Right cardiac atrium (tissue), 5 donors: ENCODE measurements around the gene HOXD9. TPM values are rescaled to one million over a fixed set of nuclear protein-coding genes. Genes with fewer than 3 reads are reported as not detected.

ENCODE experiments used
- ATAC-seq, 2 donors: fragments of 200-7000 bp; cut with Tn5 transposase; one replicate each; pipeline versions ENCODE4 v1.8.0 to v1.9.1; 2020; ENCODE audit warnings: moderate library complexity in 2 of 2, mild to moderate bottlenecking in 1 of 2
- DNase-seq, 3 donors: peaks; one replicate each; pipeline ENCODE4 v3.0.0-alpha.2; 2020
- H3K27ac ChIP-seq: one replicate; pipeline ENCODE4 v1.5.1; 2013; ENCODE audit warnings: mild to moderate bottlenecking, low read length, control low read depth, moderate library complexity
- H3K27me3 ChIP-seq: one replicate; pipeline ENCODE4 v1.6.1; 2013; ENCODE audit not compliant: control insufficient read depth, insufficient read depth
- H3K4me1 ChIP-seq: one replicate; pipeline ENCODE4 v1.6.1; 2013; ENCODE audit warnings: low read length; ENCODE audit not compliant: control insufficient read depth, insufficient read depth
- H3K4me3 ChIP-seq: one replicate; pipeline ENCODE4 v1.5.1; 2013; ENCODE audit warnings: low read length, control low read depth
- H3K9me3 ChIP-seq: one replicate; pipeline ENCODE4 v1.6.1; 2013; ENCODE audit warnings: low read length; ENCODE audit not compliant: control insufficient read depth
- WGBS: extraction: QIAGEN DNeasy Blood & Tissue Kit; methylation state at CpG from one replicate; pipeline ENCODE4 v1.1.7; 2013; 5-methylcytosine and 5-hydroxymethylcytosine counted together
- intact Hi-C, 4 donors: fragments of 100-400 bp; cut with DNase I; formaldehyde crosslinking; loops; one replicate each; pipeline versions ENCODE4 v1.11.0 to v1.14.0; 2022 to 2023
- polyA plus RNA-seq: library from polyadenylated mRNA; stranded (reverse); fragments of 200-250 nt; gene quantifications from one replicate; pipeline ENCODE4 v1.2.3, GENCODE V29; 2013
- total RNA-seq, 4 donors: library from RNA; stranded (reverse); fragmentation: NEBNext Ultra II Directional; extraction: Animal tissue kit (Norgen Biotek cat#: 25700); gene quantifications; one replicate each; pipeline ENCODE4 v1.2.1, GENCODE V29; 2021
- donor health status: healthy with polysubstance abuse.
- donor health status: DM: no; HTN: yes; CAD: no.
- donor health status: DM: no; HTN: no; CAD: no.
- donor health status: DM: no; HTN: yes; CAD: no; lungs with severe emphysema.
- donor health status: DM: yes; HTN: yes; CAD: no.

The HOXD9 gene
- total and polyA plus RNA-seq, 5 donors = 0.09 TPM; not detected in 4

- intact Hi-C loops = no loop called here
- H3K27me3 ChIP-seq = peaks cover 9% of the 10 kb centered on the region
- DNase-seq = peak in 1 of 3 donors; percentile 61
These were observed 41.8 kb upstream of the HOXD9 start for GRCh38 chr2:176080540-176081375.

GRCh38 chr2:176081376-176081836 lies 41.1 kb upstream of the HOXD9 start:
- ATAC-seq = no peak
- Histone ChIP-seq H3K27me3 (peaks cover 7% of the 10 kb centered on the region), H3K9me3 (no peaks in the 10 kb centered on the region), H3K27ac (no peak overlapping the region), H3K4me1 (peaks cover 2% of the 10 kb centered on the region), H3K4me3 (no peak overlapping the region)
- no peak for DNase-seq
- intact Hi-C loops = no loop called here
- WGBS = 9% methylated on average over 17 of the region's 17 CpGs

More at GRCh38 chr2:176080540-176081375, 41.8 kb upstream of the HOXD9 start:
- Histone ChIP-seq H3K4me3 (peak overlapping the region; percentile 46), H3K27ac (no peak overlapping the region), H3K9me3 (no peaks in the 10 kb centered on the region), H3K4me1 (peaks cover 2% of the 10 kb centered on the region)
- WGBS = 6% methylated on average over 68 of the region's 68 CpGs
- ATAC-seq = no peak

GRCh38 chr2:176081837-176082524 lies 40.5 kb upstream of the HOXD9 start:
- Histone ChIP-seq H3K4me1 (peaks cover 2% of the 10 kb centered on the region), H3K27me3 (peaks cover under 1% of the 10 kb centered on the region), H3K9me3 (no peaks in the 10 kb centered on the region), H3K27ac (no peak overlapping the region), H3K4me3 (no peak overlapping the region)
- intact Hi-C loops = no loop called here
- ATAC-seq = no peak
- 6% methylated on average over 62 of the region's 62 CpGs for WGBS
- peak in 1 of 3 donors; percentile 37 for DNase-seq

- 6% methylated on average over 10 of the region's 10 CpGs for WGBS
- H3K27ac ChIP-seq = no peak overlapping the region
- DNase-seq (no peak), ATAC-seq (no peak)
- peaks cover 2% of the 10 kb centered on the region for H3K4me1 ChIP-seq
- intact Hi-C loops = no loop called here
- no peaks in the 10 kb centered on the region for H3K27me3 ChIP-seq
- H3K9me3 ChIP-seq = no peaks in the 10 kb centered on the region
- H3K4me3 ChIP-seq = no peak overlapping the region
These were observed 40.0 kb upstream of the HOXD9 start for GRCh38 chr2:176082525-176082823.

- WGBS = 4% methylated on average over 66 of the region's 66 CpGs
- Histone ChIP-seq H3K4me1 (peaks cover 2% of the 10 kb centered on the region), H3K4me3 (no peak overlapping the region), H3K27ac (no peak overlapping the region), H3K27me3 (no peaks in the 10 kb centered on the region), H3K9me3 (no peaks in the 10 kb centered on the region)
- DNase-seq (no peak), ATAC-seq (no peak)
- intact Hi-C loops = no loop called here
These were observed 39.4 kb upstream of the HOXD9 start for GRCh38 chr2:176082824-176083751.

- ATAC-seq = no peak
- no peak within 1 kb of the TSS for H3K4me3 ChIP-seq
- DNase-seq = no peak
- H3K27ac ChIP-seq = no peak within 1 kb of the TSS
- WGBS = 10% methylated on average over 27 of the region's 27 CpGs
- peaks cover 2% of the 10 kb centered on the region for H3K4me1 ChIP-seq
- intact Hi-C loops = no loop called here
- no peaks in the 10 kb centered on the region for H3K9me3 ChIP-seq
- no peaks in the 10 kb centered on the region for H3K27me3 ChIP-seq
These were observed 38.7 kb upstream of the HOXD9 start, which contains the start of gene EVX2 for GRCh38 chr2:176083796-176084261. Gene EVX2, minus strand, starts transcription at chr2:176083962. Its CDS starts 186 bp downstream, at chr2:176083776.

GRCh38 chr2:176084611-176085119 lies 37.9 kb upstream of the HOXD9 start:
- Histone ChIP-seq H3K4me3 (no peak overlapping the region), H3K4me1 (no peaks in the 10 kb centered on the region), H3K27me3 (no peaks in the 10 kb centered on the region), H3K9me3 (no peaks in the 10 kb centered on the region), H3K27ac (no peak overlapping the region)
- ATAC-seq (no peak), DNase-seq (no peak)
- intact Hi-C loops = loop anchor here in 1 of 4 donors (5.0 kb wide), 2 partner anchors 397 to 722 kb away; no protein-coding TSS in a partner anchor
- 3% methylated on average over 26 of the region's 26 CpGs for WGBS

- peaks cover 3% of the 10 kb centered on the region for H3K27me3 ChIP-seq
- 6% methylated on average over 40 of the region's 40 CpGs for WGBS
- H3K9me3 ChIP-seq = no peaks in the 10 kb centered on the region
- H3K4me3 ChIP-seq = no peak overlapping the region
- H3K27ac ChIP-seq = no peak overlapping the region
- H3K4me1 ChIP-seq = no peaks in the 10 kb centered on the region
- ATAC-seq (no peak), DNase-seq (no peak)
- intact Hi-C loops = loop anchor here in 1 of 4 donors (5.0 kb wide), 2 partner anchors 398 to 723 kb away; no protein-coding TSS in a partner anchor
These were observed 37.3 kb upstream of the HOXD9 start for GRCh38 chr2:176085120-176085788.

GRCh38 chr2:176085861-176086771 lies 36.4 kb upstream of the HOXD9 start:
- peaks cover 4% of the 10 kb centered on the region for H3K27me3 ChIP-seq
- no peaks in the 10 kb centered on the region for H3K9me3 ChIP-seq
- H3K27ac ChIP-seq = no peak overlapping the region
- no peaks in the 10 kb centered on the region for H3K4me1 ChIP-seq
- ATAC-seq = peak in 1 of 2 donors; percentile 25
- 2% methylated on average over 46 of the region's 46 CpGs for WGBS
- intact Hi-C loops = loop anchor here in 1 of 4 donors (5.0 kb wide), 2 partner anchors 399 to 724 kb away; no protein-coding TSS in a partner anchor
- DNase-seq = no peak
- H3K4me3 ChIP-seq = no peak overlapping the region
